Activated CD8-positive, alpha-beta memory T cell treated with anti-CD3 and anti-CD28 coated beads, Interleukin-2, amount 50 U/mL, for 4 hours (primary cell): ENCODE results near the gene OSBPL8.

Source experiments
- DNase-seq: peaks from one replicate; pipeline ENCODE4 v3.0.0-alpha.2; 2020

Gene OSBPL8, protein sequence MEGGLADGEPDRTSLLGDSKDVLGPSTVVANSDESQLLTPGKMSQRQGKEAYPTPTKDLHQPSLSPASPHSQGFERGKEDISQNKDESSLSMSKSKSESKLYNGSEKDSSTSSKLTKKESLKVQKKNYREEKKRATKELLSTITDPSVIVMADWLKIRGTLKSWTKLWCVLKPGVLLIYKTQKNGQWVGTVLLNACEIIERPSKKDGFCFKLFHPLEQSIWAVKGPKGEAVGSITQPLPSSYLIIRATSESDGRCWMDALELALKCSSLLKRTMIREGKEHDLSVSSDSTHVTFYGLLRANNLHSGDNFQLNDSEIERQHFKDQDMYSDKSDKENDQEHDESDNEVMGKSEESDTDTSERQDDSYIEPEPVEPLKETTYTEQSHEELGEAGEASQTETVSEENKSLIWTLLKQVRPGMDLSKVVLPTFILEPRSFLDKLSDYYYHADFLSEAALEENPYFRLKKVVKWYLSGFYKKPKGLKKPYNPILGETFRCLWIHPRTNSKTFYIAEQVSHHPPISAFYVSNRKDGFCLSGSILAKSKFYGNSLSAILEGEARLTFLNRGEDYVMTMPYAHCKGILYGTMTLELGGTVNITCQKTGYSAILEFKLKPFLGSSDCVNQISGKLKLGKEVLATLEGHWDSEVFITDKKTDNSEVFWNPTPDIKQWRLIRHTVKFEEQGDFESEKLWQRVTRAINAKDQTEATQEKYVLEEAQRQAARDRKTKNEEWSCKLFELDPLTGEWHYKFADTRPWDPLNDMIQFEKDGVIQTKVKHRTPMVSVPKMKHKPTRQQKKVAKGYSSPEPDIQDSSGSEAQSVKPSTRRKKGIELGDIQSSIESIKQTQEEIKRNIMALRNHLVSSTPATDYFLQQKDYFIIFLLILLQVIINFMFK

DNA sequence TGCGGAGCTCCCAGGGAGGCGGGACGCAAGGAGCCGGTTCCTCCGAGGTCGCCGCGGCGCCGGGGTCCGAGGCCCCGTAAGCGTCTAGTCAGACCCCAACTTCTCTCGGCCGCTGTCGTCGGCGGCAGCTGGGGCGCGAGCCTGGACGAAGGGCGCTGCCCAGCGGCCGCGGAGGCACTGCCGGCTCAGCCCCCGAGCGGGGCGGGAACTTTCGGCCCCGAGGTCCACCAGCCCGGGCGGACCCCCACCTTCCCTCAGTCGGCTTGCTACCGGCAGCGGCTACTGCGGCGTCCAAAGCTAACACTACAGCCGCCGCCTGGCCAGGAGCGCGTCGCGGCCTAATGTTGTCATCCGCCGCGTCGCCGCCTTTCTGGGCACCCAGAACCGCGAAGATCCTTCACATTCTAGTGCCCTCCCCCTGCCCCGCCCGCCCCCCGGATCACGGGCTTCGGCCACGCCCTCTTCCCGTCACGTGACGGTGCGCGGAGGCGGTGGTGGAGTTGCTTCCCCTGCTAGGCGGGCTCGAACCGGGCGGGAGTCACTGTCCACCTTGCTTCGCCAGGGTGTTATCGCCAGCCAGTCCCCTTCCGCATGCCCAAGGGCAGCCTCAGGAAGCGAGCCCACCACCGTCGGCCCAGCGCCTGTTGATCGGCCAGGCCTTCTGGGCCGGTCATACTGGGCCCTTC, at the start of gene OSBPL8:
Gene OSBPL8, minus strand, starts transcription at position 372 of the 686 bp plus-strand sequence. CDS start 72,220 bp downstream, outside the sequence.
- peak; percentile 97 for DNase-seq

DNA sequence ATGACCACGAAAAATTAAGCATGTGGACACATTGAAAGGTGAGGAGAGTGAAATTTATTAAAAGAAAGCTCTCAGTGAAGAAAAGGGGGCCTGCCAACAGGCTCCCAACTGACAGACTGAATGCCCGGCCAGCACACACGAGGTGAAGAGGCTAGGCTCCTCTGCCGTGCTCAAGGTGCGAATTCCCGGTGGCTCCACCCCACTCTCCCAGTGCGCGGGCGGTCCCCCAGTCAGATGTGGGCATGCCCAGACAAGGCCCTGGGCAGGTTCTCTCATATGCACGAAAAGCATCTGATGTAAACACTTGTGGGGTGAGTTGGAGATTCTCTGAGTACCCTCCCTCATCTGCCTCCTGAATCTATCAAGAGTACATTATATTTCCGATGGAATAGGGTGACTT, 48.5 kb upstream of the OSBPL8 start:
- DNase-seq: no peak

- DNase-seq: no peak
Measured at GRCh38 chr12:76595056-76595455, 35.5 kb upstream of the OSBPL8 start.

DNA sequence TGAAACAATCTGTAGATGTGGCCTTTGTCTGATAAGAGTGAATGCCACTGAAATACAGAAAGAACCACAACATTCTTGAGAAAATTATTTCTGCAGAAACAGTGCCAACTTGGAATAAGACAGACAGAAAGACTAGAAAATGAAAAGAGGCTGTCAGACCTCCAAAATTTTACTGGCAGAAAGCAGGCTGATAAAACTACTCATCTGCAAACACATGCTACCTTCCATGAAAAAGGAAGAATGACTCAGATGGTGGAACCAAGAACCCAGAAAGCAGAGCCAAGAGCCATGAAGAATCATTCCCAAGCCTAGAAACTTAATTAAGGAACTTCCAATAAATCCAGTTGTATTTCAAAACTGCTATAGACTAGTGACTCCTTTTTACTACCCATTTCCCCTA, 31.9 kb upstream of the OSBPL8 start:
- DNase-seq: no peak

DNA sequence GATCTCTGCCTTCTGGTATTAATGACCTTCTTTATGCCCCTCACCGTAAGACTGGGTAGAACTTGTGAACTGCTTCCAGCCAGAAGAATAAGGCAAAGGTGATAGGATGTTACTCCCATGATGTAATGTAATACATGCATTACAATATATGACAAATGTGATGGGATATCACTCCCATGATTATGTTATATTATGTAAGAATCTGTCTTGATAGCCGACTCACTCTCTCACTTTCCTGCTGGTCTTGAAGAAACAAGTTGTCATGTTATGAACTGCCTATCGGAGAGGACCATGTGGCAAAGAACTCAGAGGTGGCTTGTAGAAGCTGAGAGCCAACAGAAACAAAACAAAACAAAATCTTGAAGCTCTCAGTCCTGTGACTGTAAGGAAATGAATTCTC, 30.6 kb upstream of the OSBPL8 start:
- no peak for DNase-seq

GRCh38 chr12:76588881-76589565, 29.5 kb upstream of the OSBPL8 start:
- no peak for DNase-seq

GRCh38 chr12:76587428-76588178, 28.0 kb upstream of the OSBPL8 start:
- no peak for DNase-seq

DNA sequence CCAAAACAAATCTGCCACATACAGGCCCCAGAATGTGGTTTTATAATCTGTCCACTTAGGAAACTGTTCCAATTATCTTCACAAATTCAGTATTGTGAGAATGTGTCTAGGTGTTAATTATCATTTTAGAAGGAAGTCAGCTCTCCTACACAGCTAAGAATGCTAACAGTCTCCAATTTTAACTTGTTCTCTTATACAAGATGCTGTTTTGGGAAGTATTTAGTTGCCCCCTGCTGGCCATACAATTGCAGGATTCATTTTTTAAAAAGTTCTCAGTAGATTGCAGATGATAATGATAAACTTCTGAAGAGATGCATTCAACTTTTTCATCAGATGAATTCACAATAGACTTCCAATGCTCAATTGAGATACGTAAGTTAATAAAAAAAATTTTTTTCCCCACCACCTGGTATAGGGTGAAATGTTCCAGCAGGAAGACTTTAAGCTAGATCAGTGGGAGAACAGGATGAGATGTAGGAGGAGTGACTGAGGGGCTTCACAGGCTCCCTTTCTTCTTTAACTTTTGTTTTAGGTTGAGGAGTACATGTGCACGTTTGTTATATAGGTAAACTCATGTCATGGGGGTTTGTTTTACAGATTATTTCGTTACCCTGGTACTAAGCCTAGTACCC, 27.3 kb upstream of the OSBPL8 start:
- peak; percentile 26 for DNase-seq

DNA sequence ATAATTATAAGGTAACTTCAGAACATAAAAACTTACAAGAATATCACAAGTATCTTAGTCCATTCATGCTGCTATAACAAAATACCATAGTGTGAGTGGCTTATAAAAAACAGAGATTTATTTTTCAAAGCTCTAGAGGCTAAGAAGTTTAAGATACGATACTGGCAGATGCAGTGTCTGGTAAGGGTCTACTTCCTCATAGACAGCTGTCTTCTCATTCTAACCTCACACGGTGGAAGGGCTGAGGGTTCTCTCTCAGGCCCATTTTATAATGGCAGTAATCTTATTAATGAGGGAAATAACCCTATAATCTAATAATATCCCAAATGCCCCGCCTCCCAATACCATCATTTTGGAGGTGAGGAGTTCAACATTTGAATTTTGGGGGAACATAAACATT, 23.7 kb upstream of the OSBPL8 start:
- DNase-seq: no peak

DNA sequence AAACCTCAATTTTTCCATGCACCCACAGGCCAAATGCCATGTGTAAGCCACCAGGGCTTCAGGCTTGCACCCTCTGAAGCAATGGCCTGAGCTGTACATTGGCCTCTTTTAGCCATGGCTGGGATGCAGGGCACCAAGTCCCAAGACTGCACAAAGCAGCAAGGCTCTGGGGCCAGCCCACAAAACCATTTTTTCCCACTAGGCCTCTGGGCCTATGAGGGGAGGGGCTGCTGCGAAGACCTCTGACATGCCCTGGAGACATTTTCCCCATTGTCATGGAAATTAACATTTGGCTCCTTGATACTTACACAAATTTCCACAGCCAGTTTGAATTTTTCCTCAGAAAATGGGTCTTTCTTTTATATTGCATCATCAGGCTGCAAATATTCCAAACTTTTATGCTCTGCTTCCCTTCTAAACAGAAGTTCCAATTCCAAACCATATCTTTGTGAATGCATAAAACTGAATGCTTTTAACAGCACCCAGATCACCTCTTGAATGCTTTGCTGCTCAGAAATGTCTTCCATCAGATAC, 14.3 kb upstream of the OSBPL8 start:
- no peak for DNase-seq

DNA sequence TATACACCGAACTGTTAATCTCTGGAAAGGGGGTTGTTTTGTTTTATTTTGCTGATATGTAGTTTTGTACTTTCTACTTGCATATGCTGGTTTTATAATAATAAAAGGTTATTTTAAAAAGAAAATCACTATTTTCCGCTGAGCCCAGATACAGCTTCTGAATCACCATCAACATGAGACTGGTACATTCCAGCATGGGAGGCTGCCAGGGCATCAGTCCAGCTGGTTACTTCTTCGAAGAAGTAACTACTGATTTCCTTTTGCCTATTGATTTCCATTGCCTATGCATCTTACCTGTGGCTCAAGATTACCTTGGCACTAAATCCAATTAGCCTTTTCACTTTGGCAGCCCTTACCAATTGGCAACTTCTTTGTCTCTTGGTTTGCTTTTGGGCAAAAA, 11.7 kb upstream of the OSBPL8 start:
- DNase-seq: no peak

GRCh38 chr12:76569685-76570604, 10.4 kb upstream of the OSBPL8 start:
- no peak for DNase-seq

DNA sequence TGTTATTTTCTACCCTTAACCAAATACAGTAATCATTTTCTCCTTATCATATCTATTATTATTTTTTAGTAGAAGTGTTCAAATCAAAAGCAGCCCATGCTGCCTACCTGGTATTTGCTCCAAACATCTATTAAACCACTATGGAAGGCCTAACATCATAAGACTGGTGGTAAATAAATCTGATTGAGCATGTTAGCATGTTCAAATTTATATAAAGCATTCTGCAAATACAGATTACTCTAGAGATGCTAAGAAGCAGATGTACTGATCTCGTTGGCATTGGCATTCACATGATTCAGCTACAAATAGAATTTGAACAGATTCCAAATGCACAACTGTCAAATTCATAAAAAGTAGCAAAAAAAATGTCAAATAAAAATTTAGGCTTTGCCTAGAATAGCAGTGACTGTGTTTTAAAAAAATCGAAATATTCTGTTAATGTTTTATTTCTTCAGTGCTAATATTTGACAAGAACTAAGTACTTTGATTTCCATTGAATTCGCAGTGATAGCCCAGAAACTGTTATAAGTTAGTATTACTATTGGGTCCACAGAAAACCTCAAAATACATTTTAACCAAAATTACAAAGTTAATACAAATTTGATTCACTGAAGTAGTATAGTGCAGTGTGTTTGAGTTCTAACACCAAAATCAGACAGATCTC, 9.4 kb upstream of the OSBPL8 start:
- no peak for DNase-seq

- DNase-seq: no peak
Measured at GRCh38 chr12:76568130-76568529, 8.6 kb upstream of the OSBPL8 start.

DNA sequence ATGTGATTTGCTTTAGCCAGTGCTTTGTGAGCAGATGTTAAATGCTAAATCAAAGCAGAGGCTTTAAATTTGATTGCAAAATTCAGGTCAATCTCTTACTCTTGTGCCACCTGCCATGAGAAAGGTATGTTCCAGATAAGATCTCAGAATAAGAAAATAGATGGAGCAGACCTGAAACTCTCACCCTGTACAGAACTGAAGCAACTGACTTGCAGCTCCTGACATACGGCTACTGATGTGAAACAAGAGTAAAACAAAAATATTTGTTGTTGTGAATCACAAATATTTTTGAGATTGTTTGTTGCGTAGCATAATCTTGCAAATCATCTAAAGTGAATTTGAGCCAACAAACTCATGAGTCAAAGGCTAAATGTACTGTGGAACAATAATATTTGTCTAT, 3.5 kb upstream of the OSBPL8 start:
- DNase-seq: no peak

GRCh38 chr12:76562130-76562529, 2.6 kb upstream of the OSBPL8 start:
- DNase-seq: no peak

DNA sequence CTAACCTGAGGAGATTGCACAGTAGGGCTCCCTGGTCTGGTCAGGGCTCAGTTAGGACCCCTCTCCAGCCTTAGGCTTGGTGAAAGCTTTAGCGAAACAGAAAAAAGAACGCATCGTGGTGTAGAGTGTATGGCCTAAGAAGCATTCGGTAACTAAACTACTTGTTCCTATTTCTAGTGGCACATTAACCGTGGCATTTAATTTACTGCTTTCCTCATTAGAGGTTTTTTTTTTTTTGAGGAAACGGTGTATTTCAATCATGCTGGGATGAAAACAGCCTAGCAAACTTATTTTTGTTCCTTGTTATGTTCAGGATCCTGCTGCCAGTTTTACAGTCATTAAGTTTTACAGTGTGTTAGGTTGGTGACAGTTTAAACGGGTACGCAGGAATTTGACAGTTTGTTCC, 518 bp upstream of the OSBPL8 start:
- DNase-seq: no peak

- peak; percentile 76 for DNase-seq
Measured at GRCh38 chr12:76558684-76559399, 729 bp downstream of the OSBPL8 start.

- no peak for DNase-seq
Measured at GRCh38 chr12:76556368-76556767, 3.2 kb downstream of the OSBPL8 start.
